SK-N-SH (cell line): Measurements from ENCODE around the gene S100A13. TPM values are rescaled to one million over a fixed set of nuclear protein-coding genes. Genes with fewer than 3 reads are reported as not detected.

ENCODE experiments used
- CTCF ChIA-PET: fragments of 300-600, 350-600 bp; formaldehyde crosslinking; extraction: SDS; loops from one replicate; lab custom pipeline; 2021; lab: Yijun Ruan, JAX
- POLR2A ChIA-PET: fragments of 350-600 bp; sonication (Branson Sonifier 250); formaldehyde crosslinking; extraction: SDS; loops from one replicate; lab custom pipeline; 2020; ENCODE audit warnings: antibody characterized with exemption, inconsistent platforms; lab: Yijun Ruan, JAX
- DNase-seq: peaks from one replicate; pipeline ENCODE4 v3.0.0; 2012
- H2AFZ ChIP-seq: fragments of 200-600 bp; sonication (generic); 2 replicates; pipeline ENCODE4 v1.8.1; 2016; ENCODE audit warnings: antibody characterized with exemption, mild to moderate bottlenecking, low read depth
- H3F3A ChIP-seq: fragments of 200-600 bp; sonication (generic); replicated peaks from 2 replicates; pipeline ENCODE3; 2016; ENCODE audit warnings: antibody characterized with exemption, mild to moderate bottlenecking; ENCODE audit not compliant: insufficient read depth
- H3K27ac ChIP-seq, 2 experiments: fragments of 200-500 bp in 1 of 2; fragments of 200-600 bp in 1 of 2; sonication (Bioruptor generic) in 1 of 2; sonication (generic), shearing (Covaris generic) in 1 of 2; 2 replicates each; pipeline versions ENCODE4 v1.5.1 to v1.6.1; 2014 to 2016; ENCODE audit warnings: low read depth in 2 of 2, inconsistent platforms in 1 of 2, low read length in 1 of 2, mild to moderate bottlenecking in 1 of 2, mixed read lengths in 1 of 2
- H3K27me3 ChIP-seq: fragments of 200-600 bp; sonication (generic), shearing (Covaris generic); 2 replicates; pipeline ENCODE4 v1.6.1; 2016; ENCODE audit warnings: mixed run types; ENCODE audit not compliant: insufficient read depth
- H3K36me3 ChIP-seq, 2 experiments: fragments of 200-500 bp in 1 of 2; fragments of 200-600 bp in 1 of 2; sonication (Bioruptor generic) in 1 of 2; sonication (generic) in 1 of 2; replicated peaks in 1 of 2; 2 replicates each; pipeline versions ENCODE3 to v1.5.1; 2014 to 2016; ENCODE audit warnings: low read length in 1 of 2, mild to moderate bottlenecking in 1 of 2; ENCODE audit not compliant: insufficient read depth in 2 of 2, control insufficient read depth in 1 of 2
- H3K4me1 ChIP-seq, 2 experiments: fragments of 200-500 bp in 1 of 2; fragments of 200-600 bp in 1 of 2; sonication (Bioruptor generic) in 1 of 2; sonication (generic), shearing (Covaris generic) in 1 of 2; 2 replicates each; pipeline versions ENCODE4 v1.5.1 to v1.6.1; 2014 to 2016; ENCODE audit warnings: low read depth in 1 of 2, low read length in 1 of 2, mixed run types in 1 of 2; ENCODE audit not compliant: insufficient read depth in 2 of 2, control insufficient read depth in 1 of 2
- H3K4me2 ChIP-seq: fragments of 200-600 bp; sonication (generic), shearing (Covaris generic); 2 replicates; pipeline ENCODE4 v1.6.1; 2017; ENCODE audit warnings: mixed run types
- H3K4me3 ChIP-seq, 2 experiments: fragments of 200-500 bp in 1 of 2; fragments of 200-600 bp in 1 of 2; sonication (Bioruptor generic) in 1 of 2; sonication (generic), shearing (Covaris generic) in 1 of 2; 2 replicates each; pipeline versions ENCODE4 v1.5.1 to v1.8.1; 2014 to 2016; ENCODE audit warnings: low read depth in 2 of 2, inconsistent platforms in 1 of 2, low read length in 1 of 2, mild to moderate bottlenecking in 1 of 2, mixed read lengths in 1 of 2, moderate library complexity in 1 of 2
- H3K79me2 ChIP-seq: fragments of 200-600 bp; sonication (generic); 2 replicates; pipeline ENCODE4 v1.8.1; 2017; ENCODE audit warnings: mild to moderate bottlenecking; ENCODE audit not compliant: insufficient read depth
- H3K9ac ChIP-seq: fragments of 200-600 bp; sonication (generic); 2 replicates; pipeline ENCODE4 v1.6.1; 2017; ENCODE audit warnings: mixed run types
- H3K9me2 ChIP-seq: fragments of 200-600 bp; sonication (generic); 2 replicates; pipeline ENCODE4 v1.6.1; 2017; ENCODE audit warnings: mixed run types
- H3K9me3 ChIP-seq: fragments of 200-600 bp; sonication (generic); 2 replicates; pipeline ENCODE4 v1.6.1; 2017; ENCODE audit warnings: mixed run types, mild to moderate bottlenecking, moderate library complexity
- H4K20me1 ChIP-seq: fragments of 200-600 bp; sonication (generic); 2 replicates; pipeline ENCODE4 v1.6.1; 2017; ENCODE audit warnings: mild to moderate bottlenecking, mixed run types; ENCODE audit not compliant: insufficient read depth
- CTCF ChIP-seq: fragments of 200-600 bp; sonication (generic); IDR thresholded peaks from 2 replicates; pipeline ENCODE4 v1.6.1; 2017; ENCODE audit warnings: antibody characterized with exemption, mild to moderate bottlenecking, moderate library complexity
- FOSL2 ChIP-seq: IDR thresholded peaks from 2 replicates; pipeline ENCODE4 v1.4.0; 2012; ENCODE audit warnings: low read depth, mild to moderate bottlenecking, moderate library complexity, borderline replicate concordance
- FOXJ3 ChIP-seq: sonication (generic); formaldehyde crosslinking; IDR thresholded peaks from 2 replicates; pipeline ENCODE4 v1.5.1; 2020; ENCODE audit warnings: mild to moderate bottlenecking, missing genetic modification reagents
- FOXM1 ChIP-seq: IDR thresholded peaks from 2 replicates; pipeline ENCODE4 v1.4.0; 2012; ENCODE audit warnings: low read depth, mild to moderate bottlenecking
- GABPA ChIP-seq: IDR thresholded peaks from 2 replicates; pipeline ENCODE4 v1.4.0; 2012; ENCODE audit warnings: low read depth, mild to moderate bottlenecking
- GATA2 ChIP-seq: sonication (generic); formaldehyde crosslinking; IDR thresholded peaks from 2 replicates; pipeline ENCODE4 v1.5.0; 2020; ENCODE audit warnings: mild to moderate bottlenecking, missing genetic modification reagents
- IRF3 ChIP-seq: fragments of 150-350 bp; IDR thresholded peaks from 2 replicates; pipeline ENCODE4 v1.6.1; 2016; ENCODE audit warnings: mild to moderate bottlenecking, low read depth, low read length
- JUND ChIP-seq: IDR thresholded peaks from 2 replicates; pipeline ENCODE4 v1.4.0; 2012
- MAX ChIP-seq: IDR thresholded peaks from 2 replicates; pipeline ENCODE4 v1.4.0; 2012; ENCODE audit warnings: low read depth
- MEF2A ChIP-seq: IDR thresholded peaks from 2 replicates; pipeline ENCODE4 v1.4.0; 2012; ENCODE audit warnings: low read depth, borderline replicate concordance
- NFIC ChIP-seq: IDR thresholded peaks from 2 replicates; pipeline ENCODE4 v1.4.0; 2012; ENCODE audit warnings: borderline replicate concordance
- NRF1 ChIP-seq: IDR thresholded peaks from 2 replicates; pipeline ENCODE4 v1.6.1; 2012; ENCODE audit warnings: low read depth, mild to moderate bottlenecking, low read length
- PBX3 ChIP-seq: IDR thresholded peaks from 2 replicates; pipeline ENCODE4; 2012
- RAD21 ChIP-seq: IDR thresholded peaks from 2 replicates; pipeline ENCODE4 v1.6.1; 2012; ENCODE audit warnings: mild to moderate bottlenecking, low read length
- RCOR1 ChIP-seq: fragments of 150-350 bp; IDR thresholded peaks from 2 replicates; pipeline ENCODE4 v1.6.1; 2017; ENCODE audit warnings: antibody characterized with exemption, low read length
- RFX5 ChIP-seq: IDR thresholded peaks from 2 replicates; pipeline ENCODE4 v1.6.1; 2012; ENCODE audit warnings: mild to moderate bottlenecking, improper control_type of control experiment, low read length
- RXRA ChIP-seq: IDR thresholded peaks from 2 replicates; pipeline ENCODE4 v1.4.0; 2012; ENCODE audit warnings: low read depth, mild to moderate bottlenecking, borderline replicate concordance
- SIN3A ChIP-seq: IDR thresholded peaks from 2 replicates; pipeline ENCODE4 v1.6.1; 2012; ENCODE audit warnings: low read depth, mild to moderate bottlenecking, low read length, moderate library complexity, borderline replicate concordance
- SMC3 ChIP-seq: IDR thresholded peaks from 2 replicates; pipeline ENCODE4 v1.6.1; 2012; ENCODE audit warnings: low read depth, low read length, improper control_type of control experiment
- TAF1 ChIP-seq: IDR thresholded peaks from 2 replicates; pipeline ENCODE4 v1.6.1; 2012; ENCODE audit warnings: low read depth, mild to moderate bottlenecking, low read length, moderate library complexity, borderline replicate concordance
- TCF12 ChIP-seq: IDR thresholded peaks from 2 replicates; pipeline ENCODE4 v1.4.0; 2012
- USF1 ChIP-seq: IDR thresholded peaks from 2 replicates; pipeline ENCODE4 v1.4.0; 2012; ENCODE audit warnings: low read depth, borderline replicate concordance
- USF2 ChIP-seq: fragments of 150-350 bp; IDR thresholded peaks from 2 replicates; pipeline ENCODE4 v1.6.1; 2017; ENCODE audit warnings: antibody characterized with exemption, low read length, low read depth, borderline replicate concordance
- YY1 ChIP-seq: IDR thresholded peaks from 2 replicates; pipeline ENCODE4 v1.4.0; 2012; ENCODE audit warnings: low read depth, mild to moderate bottlenecking
- ZBTB33 ChIP-seq: IDR thresholded peaks from 2 replicates; pipeline ENCODE4 v1.4.0; 2012; ENCODE audit warnings: low read depth, borderline replicate concordance
- WGBS: methylation state at CpG from one replicate; pipeline ENCODE4 v1.1.6; 2017; ENCODE audit warnings: low lambda C conversion rate; 5-methylcytosine and 5-hydroxymethylcytosine counted together
- polyA plus RNA-seq, 3 experiments: library from polyadenylated mRNA; depleted of rRNA; stranded (reverse); fragments of >200 nt; gene quantifications; 2 replicates each; pipeline ENCODE4 v1.2.3, GENCODE V29; 2012

S100A13 gene
- polyA plus RNA-seq, 1 of the 3 experiments (the other 2 are of a cell fraction): 12.3 TPM

- Histone ChIP-seq H3K9me3 (no peaks in the 10 kb centered on the region), H3K9ac (peak overlapping the region; percentile 100), H3K27me3 (no peaks in the 10 kb centered on the region), H3K4me2 (peak overlapping the region; percentile 99), H4K20me1 (no peaks in the 10 kb centered on the region), H3K36me3 (peaks cover 13 to 27% of the 10 kb centered on the region in 2 experiments), H3K27ac (peak overlapping the region; percentile 58 to 84), H3K4me3 (peak overlapping the region; percentile 58 to 87), H2AFZ (peak overlapping the region; percentile 48; the same call in 1 of the 2 replicates), H3F3A (peaks cover 30% of the 10 kb centered on the region), H3K79me2 (peaks cover 51% of the 10 kb centered on the region), H3K9me2 (no peaks in the 10 kb centered on the region), H3K4me1 (peaks cover 15 to 23% of the 10 kb centered on the region in 2 experiments; a peak in 3 of 4 replicates)
- DNase-seq: no peak
- ChIA-PET CTCF (interaction anchor here (1.2 to 3.0 kb wide), 3 partner anchors 9 to 98 kb away, joined by 3 to 17 read pairs (median 8); no protein-coding TSS in a partner anchor), POLR2A (no interaction called here)
- 10% methylated on average over 18 of the region's 19 CpGs for WGBS
- TF ChIP-seq YY1 (peak; percentile 53; the same call in 1 of the 2 replicates), ZBTB33 (no peak), GABPA (peak; percentile 70), TAF1 (peak; percentile 68; the same call in 1 of the 2 replicates), FOXJ3 (CRISPR knock-in tag) (no peak), USF1 (no peak), TCF12 (peak; percentile 66), NRF1 (no peak), CTCF (no peak), MEF2A (no peak), NFIC (no peak), RAD21 (no peak), IRF3 (no peak), FOXM1 (no peak), PBX3 (peak; percentile 96), MAX (peak; percentile 83), RCOR1 (no peak), SMC3 (no peak), USF2 (no peak), JUND (no peak; the same call in 1 of the 2 replicates), RFX5 (no peak), SIN3A (peak; percentile 77; the same call in 1 of the 2 replicates), RXRA (0 out of 2 replicates have a peak, but pooled peaks have one; percentile 24), GATA2 (CRISPR knock-in tag) (no peak), FOSL2 (peak; percentile 90)
These were observed 18.3 kb downstream of the S100A13 start for GRCh38 chr1:153608742-153609584.
